ENCODE data around the gene FURIN.
"Not testable (repeated sequence)": the region's sequence is repeated elsewhere in the genome, so short reads cannot be mapped to it uniquely, and the experiment has no call there.

The FURIN gene

GRCh38 chr15:90845201-90845949 is 23.0 kb upstream of the FURIN start:
- DNase-seq, result no peak

- DNase-seq, result not testable (repeated sequence)
Measured at GRCh38 chr15:90849424-90849823, 19.0 kb upstream of the FURIN start.

GRCh38 chr15:90851114-90851513 is 17.3 kb upstream of the FURIN start:
- DNase-seq, result no peak

GRCh38 chr15:90851940-90852339 is 16.4 kb upstream of the FURIN start:
- no peak for DNase-seq

- DNase-seq, result no peak
Measured at GRCh38 chr15:90855139-90855538, 13.2 kb upstream of the FURIN start.

- DNase-seq, result no peak
Measured at GRCh38 chr15:90857337-90857736, 11.1 kb upstream of the FURIN start.

GRCh38 chr15:90857883-90858443 is 10.4 kb upstream of the FURIN start:
- no peak for DNase-seq

GRCh38 chr15:90859234-90860131 is 8.9 kb upstream of the FURIN start:
- no peak for DNase-seq

GRCh38 chr15:90860450-90860849 is 7.9 kb upstream of the FURIN start:
- no peak for DNase-seq

GRCh38 chr15:90860942-90861675 is 7.3 kb upstream of the FURIN start:
- no peak for DNase-seq

GRCh38 chr15:90862487-90862886 is 5.9 kb upstream of the FURIN start:
- no peak for DNase-seq

- DNase-seq, result no peak
Measured at GRCh38 chr15:90862964-90863778, 5.2 kb upstream of the FURIN start.

GRCh38 chr15:90863987-90864386 is 4.4 kb upstream of the FURIN start:
- no peak for DNase-seq

GRCh38 chr15:90864507-90864906 is 3.9 kb upstream of the FURIN start:
- no peak for DNase-seq

- DNase-seq, result no peak
Measured at GRCh38 chr15:90865702-90866101, 2.7 kb upstream of the FURIN start.

- no peak for DNase-seq
Measured at GRCh38 chr15:90866161-90866715, 2.1 kb upstream of the FURIN start.

GRCh38 chr15:90866800-90867199 is 1.6 kb upstream of the FURIN start:
- DNase-seq, result no peak

GRCh38 chr15:90869140-90869541 is 753 bp downstream of the FURIN start:
- DNase-seq, result no peak

- no peak for DNase-seq
Measured at GRCh38 chr15:90869601-90870353, 1.4 kb downstream of the FURIN start.

GRCh38 chr15:90870354-90871138 is 2.2 kb downstream of the FURIN start:
- no peak for DNase-seq

All from NCI-H1048 (cell line).